GM21619 (cell line): ENCODE results near the gene ACSF3.
"Not testable (repeated sequence)": the region's sequence is repeated elsewhere in the genome, so short reads cannot be mapped to it uniquely, and the experiment has no call there.

Experiments used
- ATAC-seq: cut with Tn5 transposase; IDR thresholded peaks from one replicate; pipeline ENCODE4 v1.9.1; 2021; ENCODE audit not compliant: unreplicated experiment

Gene ACSF3

DNA sequence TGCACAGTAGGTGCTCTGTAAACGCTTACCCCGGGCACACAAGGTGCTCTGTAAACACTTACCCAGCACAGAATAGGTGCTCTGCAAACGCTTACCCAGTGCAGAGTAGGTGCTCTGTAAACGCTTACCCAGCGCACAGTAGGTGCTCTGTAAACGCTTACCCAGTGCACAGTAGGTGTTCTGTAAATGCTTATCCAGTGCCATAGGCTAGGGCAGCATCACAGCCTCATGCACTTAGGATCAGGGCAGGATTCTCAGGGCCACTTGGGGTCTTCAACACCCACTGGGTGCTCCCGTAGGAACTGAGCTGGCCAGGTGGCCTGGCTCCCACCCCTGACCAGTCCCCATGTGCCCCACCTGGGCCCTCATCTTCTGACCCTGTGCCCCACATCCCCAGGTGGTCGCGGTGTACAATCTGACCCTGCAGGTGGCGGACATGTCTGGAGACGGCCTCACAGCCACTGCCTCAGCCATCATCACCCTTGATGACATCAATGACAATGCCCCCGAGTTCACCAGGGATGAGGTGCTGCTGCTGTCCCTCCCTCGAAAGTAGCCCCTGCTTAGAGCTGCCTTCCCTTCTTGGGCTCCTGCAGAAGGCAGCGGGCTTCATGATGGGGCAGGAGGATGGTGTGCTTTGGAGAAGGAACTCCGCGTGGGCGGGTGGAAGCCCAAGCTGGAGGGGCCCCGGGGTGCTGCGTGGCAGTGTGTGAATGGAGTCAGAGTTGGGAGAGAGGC lies 93.5 kb downstream of the ACSF3 start:
- ATAC-seq = no peak

DNA sequence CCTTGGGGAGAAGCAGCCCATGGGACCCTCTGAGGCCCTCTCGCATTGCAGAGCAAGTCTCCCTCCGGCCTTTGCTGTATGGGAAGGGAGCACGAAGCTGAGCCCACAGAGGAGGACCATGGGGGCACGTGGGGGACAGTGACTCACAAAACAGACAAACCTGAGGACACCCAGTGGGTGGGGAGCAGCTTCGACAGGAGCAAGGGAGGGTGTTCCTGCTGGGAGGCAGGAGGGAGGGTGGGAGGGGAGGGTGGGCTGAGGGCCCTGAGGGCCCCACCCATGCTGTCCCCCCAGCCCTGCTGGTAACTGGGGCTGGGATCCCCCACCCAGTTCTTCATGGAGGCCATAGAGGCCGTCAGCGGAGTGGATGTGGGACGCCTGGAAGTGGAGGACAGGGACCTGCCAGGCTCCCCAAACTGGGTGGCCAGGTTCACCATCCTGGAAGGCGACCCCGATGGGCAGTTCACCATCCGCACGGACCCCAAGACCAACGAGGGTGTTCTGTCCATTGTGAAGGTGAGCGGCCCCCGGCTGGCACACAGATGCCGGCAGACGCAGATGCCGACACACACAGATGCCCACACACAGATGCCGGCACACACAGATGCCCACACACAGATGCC lies 94.2 kb downstream of the ACSF3 start:
- no peak for ATAC-seq

DNA sequence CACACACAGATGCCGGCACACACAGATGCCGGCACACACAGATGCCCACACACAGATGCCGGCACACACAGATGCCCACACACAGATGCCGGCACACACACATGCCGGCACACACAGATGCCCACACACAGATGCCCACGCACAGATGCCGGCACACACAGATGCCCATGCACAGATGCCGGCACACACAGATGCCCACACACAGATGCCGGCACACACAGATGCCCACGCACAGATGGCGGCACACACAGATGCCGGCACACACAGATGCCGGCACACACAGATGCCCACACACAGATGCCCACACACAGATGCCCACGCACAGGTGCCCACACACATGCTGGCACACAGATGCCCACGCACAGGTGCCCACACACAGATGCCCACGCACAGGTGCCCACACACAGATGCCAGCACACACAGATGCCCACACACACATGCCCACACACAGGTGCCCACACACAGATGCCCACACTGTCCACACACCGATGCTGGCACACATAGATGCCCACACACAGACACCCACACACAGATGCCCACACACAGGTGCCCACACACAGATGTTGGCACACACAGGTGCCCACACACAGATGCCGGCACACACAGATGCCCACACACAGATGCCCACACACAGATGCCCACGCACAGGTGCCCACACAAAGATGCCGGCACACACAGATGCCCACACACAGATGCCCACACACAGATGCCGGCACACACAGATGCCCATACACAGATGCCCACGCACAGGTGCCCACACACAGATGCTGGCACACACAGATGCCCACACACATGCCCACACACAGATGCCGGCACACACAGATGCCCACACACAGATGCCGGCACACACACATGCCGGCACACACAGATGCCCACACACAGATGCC lies 95.1 kb downstream of the ACSF3 start:
- ATAC-seq = not testable (repeated sequence)

DNA sequence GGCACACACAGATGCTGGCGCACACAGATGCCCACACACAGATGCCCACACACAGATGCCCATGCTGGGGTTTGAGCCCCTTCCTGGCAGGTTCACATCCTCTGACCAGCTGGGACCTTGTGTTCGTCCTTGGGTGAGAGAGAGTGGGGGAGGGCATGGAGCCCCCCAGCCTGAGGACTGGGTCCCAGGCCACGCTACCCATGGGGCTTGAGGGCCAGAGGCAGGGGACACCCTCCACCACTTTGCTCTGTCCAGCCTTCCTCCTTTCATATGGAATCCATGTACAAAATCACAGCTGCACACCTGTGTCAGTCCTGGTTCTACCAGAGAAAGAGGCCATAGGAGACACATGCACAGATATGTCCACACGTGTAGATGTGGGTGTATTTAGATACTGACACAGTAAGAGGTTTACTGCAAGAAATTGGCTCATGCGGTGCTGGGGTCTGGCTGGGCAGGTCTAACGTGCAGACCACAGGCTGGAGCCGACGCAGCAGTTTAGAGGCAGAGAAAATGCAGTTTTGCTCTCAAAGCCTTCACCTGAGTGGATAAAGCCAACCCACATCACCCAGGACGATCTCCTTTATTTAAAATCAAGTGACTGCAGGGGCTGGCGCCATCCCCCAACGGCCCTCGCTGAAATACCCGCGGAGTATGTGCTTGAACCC lies 95.8 kb downstream of the ACSF3 start:
- no peak for ATAC-seq

DNA sequence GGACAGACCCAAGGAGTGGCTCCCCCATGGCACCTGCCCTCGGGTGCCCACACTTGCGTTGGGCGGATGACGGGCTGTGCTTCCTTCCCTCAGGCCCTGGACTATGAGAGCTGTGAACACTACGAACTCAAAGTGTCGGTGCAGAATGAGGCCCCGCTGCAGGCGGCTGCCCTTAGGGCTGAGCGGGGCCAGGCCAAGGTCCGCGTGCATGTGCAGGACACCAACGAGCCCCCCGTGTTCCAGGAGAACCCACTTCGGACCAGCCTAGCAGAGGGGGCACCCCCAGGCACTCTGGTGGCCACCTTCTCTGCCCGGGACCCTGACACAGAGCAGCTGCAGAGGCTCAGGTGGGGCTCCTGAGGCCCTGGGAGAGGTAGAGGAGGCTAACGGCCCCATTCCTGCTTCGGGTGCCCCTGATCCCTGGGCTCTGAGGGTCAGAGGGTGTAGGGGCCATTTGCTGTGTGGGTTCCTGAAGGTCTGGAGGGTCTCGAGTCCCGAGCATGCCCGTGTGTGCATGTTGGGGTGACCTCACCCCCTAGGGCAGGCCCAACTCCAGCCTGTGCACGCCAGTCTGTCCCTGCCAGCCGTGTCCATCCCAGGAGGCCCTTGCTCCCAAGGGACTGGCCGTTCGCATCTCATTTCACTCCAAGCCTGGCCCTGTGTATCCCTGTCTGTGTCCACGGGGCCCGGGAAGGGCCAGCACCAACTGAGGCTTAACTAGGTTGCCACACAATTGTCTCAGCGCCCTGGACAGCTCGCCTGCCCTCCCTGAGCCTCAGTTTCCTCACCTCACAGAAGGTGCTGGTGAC lies 96.7 kb downstream of the ACSF3 start:
- ATAC-seq = no peak

DNA sequence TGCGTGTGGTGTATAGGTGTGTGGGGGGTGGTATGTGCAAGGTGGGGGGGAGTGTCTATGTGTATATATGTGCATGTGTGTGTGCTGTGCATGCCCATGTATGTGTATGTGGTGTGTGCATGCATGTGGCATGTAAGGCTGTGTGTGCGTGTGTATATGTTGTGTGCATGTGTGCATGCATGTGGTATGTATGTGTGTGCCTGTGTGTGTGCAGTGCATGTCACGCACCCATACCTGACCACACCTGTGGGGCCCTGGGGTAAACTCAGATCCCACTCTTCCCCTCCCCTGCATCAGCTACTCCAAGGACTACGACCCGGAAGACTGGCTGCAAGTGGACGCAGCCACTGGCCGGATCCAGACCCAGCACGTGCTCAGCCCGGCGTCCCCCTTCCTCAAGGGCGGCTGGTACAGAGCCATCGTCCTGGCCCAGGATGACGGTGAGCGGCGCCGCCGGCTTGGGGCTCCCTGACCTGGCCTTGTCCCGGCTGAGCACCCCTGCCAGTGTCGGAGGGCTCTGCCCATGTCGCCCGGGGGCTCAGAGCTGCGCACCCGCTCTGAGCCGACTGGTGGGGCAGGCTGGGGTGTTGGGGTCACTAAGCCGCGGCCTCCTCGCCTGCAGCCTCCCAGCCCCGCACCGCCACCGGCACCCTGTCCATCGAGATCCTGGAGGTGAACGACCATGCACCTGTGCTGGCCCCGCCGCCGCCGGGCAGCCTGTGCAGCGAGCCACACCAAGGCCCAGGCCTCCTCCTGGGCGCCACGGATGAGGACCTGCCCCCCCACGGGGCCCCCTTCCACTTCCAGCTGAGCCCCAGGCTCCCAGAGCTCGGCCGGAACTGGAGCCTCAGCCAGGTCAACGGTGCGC lies 97.6 kb downstream of the ACSF3 start:
- ATAC-seq = no peak

DNA sequence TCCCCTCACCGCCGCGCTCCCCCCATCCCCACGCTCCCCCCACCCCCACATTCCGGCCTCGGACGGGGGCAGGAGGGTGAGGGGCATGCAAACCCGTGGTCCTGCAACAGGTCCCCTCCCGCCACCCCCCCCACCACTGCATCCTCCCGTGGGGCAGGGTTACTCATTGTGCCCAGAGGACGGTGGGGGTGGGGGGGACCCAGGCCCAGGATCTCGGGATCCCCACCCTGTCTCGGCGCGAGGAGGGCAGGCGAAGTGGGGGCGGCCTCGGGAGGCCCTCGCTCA lies 98.2 kb downstream of the ACSF3 start:
- no peak for ATAC-seq

DNA sequence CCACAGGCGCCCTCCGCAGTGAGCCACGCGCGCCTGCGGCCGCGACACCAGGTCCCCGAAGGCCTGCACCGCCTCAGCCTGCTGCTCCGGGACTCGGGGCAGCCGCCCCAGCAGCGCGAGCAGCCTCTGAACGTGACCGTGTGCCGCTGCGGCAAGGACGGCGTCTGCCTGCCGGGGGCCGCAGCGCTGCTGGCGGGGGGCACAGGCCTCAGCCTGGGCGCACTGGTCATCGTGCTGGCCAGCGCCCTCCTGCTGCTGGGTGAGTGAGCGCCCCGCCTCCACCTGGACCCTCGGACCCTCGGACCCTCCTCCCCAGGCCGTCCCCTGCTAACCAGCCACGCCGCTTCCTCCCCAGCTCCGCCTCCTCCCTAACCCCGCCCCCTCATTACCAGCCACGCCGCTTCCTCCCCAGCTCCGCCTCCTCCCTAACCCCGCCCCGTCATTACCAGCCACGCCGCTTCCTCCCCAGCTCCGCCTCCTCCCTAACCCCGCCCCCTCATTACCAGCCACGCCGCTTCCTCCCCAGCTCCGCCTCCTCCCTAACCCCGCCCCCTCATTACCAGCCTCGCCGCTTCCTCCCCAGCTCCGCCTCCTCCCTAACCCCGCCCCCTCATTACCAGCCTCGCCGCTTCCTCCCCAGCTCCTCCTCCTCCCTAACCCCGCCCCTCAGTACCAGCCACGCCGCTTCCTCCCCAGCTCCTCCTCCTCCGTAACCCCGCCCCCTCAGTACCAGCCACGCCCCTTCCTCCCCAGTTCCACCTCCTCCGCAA lies 98.7 kb downstream of the ACSF3 start:
- ATAC-seq = not testable (repeated sequence)

DNA sequence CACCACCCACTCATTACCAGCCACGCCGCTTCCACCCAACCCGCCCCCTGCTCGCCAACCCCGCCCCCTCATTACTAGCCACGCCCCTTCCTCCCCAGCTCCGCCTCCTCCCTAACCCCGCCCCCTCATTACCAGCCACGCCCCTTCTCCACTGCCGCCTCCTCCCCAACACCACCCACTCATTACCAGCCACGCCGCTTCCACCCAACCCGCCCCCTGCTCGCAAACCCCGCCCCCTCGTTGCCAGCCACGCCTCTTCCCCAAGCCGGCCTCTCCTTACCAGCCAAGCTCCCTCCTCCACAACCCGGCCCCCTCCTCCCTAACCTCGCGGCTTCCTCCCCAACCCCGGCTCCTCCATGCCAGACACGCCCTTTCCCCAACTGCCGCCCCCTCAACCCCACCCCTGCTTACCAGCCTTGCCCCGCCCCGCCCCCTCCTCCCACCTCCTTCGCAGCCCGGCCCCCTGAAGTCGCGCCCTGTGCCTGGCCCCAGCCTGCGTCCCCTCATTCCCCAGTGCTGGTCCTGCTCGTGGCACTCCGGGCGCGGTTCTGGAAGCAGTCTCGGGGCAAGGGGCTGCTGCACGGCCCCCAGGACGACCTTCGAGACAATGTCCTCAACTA lies 99.4 kb downstream of the ACSF3 start:
- no peak for ATAC-seq

DNA sequence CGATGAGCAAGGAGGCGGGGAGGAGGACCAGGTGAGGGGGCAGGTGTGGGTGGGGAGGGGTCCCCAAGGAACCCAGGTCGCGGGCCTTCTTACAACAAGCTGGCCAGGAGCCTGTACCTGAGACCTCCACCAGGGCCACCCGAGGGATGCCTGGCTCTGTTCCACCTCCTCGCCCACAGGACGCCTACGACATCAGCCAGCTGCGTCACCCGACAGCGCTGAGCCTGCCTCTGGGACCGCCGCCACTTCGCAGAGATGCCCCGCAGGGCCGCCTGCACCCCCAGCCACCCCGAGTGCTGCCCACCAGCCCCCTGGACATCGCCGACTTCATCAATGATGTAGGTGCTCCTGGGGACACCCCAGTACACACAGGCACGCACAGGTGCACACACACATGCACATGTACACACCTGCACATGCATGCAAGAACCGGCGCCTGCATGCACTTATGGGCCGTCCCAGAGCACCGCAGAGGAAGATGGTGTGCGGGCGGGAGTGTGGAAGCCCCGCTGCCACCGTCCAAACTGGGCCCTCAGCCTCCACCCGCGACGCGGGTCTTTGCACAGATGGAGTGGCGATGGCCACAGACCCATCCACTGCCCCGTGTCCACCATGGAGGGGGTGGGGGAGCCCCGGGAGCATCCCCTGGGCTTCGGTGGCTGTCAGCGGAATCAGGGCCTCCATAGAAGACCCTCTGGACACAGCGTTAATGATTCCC lies 100.1 kb downstream of the ACSF3 start:
- no peak for ATAC-seq

DNA sequence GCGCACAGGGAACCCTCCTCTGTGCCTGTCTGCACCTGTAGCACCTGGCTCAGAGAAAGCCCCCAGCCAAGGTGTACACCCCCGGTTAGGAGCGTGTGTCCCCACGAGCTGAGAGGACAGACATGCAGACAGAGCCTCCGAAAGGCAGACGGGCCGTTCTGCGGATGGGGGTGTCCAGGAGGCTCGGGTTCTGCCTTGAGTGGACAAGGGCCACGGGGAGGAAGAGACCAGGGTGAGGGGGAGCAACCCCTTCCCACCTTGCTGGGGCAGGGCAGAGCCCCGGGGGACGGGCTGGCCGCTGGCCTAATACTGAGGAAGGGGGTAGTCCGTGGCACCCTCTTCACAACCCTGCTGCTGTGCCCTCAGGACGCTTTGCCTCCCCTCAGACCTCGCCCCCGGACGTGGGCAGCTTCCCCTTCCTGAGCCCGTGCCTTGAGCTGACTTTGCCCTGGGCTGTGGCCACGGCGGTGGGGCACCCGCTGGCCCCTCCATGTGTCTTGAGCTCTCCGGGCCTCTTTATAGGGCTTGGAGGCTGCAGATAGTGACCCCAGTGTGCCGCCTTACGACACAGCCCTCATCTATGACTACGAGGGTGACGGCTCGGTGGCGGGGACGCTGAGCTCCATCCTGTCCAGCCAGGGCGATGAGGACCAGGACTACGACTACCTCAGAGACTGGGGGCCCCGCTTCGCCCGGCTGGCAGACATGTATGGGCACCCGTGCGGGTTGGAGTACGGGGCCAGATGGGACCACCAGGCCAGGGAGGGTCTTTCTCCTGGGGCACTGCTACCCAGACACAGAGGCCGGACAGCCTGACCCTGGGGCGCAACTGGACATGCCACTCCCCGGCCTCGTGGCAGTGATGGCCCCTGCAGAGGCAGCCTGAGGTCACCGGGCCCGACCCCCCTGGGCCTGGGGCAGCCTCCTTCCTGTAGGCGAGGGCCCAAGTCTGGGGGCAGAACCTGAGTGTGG lies 101.0 kb downstream of the ACSF3 start:
- ATAC-seq = no peak

DNA sequence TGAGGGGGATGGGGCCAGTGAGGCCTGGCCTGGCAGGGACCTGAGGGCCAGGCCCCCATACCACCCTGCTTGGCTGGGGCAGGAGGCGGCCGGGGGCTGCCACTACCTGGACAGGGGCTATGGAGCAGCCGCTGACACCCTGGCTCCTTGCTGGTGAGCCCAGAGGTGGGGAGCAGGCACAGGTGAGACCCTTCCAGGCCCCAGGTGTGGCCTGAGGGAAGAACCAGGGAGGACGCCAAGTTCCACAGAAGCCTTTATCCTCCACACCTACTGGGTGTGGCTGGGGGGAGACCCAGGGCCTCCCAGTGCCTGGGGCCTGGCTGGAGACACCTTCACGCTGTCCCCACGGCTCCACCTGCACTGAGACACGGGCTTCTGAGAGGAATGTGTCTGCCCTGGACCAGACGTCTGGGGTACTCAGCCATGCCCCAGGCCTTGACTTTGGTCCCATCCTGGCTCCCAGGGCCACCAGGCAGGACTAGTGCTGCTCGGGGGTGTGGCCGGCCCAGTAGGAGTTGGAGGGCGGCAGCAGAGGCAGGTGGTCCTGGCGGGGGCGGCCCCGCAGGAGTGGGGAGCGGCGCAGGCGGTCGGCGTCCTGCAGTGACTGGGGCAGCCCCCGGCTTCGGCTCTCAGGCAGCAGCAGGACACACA lies 102.0 kb downstream of the ACSF3 start:
- ATAC-seq = no peak

DNA sequence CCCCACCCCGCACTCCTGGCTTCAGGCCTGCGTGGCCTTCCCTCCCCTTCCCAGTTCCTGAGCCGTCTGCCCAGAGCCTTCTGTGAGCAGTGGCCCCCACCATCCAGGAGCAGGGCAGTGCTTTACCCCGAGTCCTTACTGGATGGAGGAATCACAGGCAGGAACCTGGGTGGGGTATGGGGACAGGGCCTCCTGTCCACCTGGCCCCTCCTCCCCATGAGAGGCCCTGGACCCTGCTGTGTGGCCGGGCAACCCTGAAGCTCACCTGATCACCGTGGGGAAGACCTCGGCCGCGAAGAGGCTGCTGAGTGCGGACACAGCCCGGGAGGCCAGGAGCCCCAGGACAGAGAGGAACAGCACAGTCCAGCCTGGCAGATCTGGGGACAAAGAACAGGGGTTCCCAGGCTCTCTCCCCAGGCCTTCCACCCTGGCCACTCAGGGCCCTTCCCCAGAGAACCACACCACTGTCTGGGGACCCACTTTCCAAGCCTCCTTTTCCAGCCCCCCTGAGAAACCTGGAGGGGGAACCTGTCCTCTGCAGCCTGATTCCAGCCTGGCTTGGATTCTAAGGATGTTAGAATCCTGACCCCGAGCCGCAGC lies 103.5 kb downstream of the ACSF3 start:
- no peak for ATAC-seq

DNA sequence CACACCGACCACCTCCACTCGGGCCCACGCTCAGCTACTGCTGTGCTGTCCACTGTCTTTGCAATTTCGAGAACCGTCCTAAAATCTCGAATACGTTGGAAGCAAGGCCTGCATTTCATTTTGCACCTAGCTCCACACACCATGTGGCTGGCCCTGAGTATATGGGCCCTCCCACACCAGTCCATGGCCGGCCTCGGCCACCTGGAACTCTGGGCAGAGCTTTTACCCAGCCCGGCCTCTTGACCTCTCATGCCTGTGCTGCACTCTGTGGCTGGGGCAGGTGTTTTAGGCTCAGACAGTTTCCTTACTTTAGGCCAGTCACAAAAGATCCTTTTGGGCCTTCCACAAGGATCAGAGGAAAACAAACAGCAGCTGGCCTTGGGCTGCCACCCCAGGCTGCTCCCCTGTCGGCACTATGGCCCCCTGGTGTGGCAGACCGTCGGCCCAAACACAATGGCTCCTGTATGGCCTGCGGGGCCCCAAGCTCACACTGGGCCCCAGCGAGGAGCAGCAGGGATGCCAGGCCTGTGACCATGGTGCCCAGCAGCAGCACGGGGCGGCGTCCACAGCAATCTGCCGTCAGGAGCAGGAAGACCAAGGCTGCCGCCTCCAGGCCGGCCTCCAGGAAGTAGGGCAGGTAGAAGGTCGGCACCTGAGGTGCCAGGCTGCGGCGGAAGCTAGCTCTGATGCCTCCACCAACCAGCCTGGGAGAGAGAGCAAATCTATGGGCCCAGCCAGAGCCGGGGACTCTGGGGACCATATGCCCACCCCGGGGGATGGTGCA lies 104.2 kb downstream of the ACSF3 start:
- ATAC-seq = no peak
